ENCODE measurements around the gene TEX44.

TEX44 gene

GRCh38 chr2:231556981-231557380 lies 35.7 kb upstream of the TEX44 start:
- no peak for TF ChIP-seq EGR1 (IDR thresholded peaks at IDR 0.05)
- TF ChIP-seq NFIC (IDR thresholded peaks at IDR 0.05): no peak
- no peak for TF ChIP-seq ZBTB7A (IDR thresholded peaks at IDR 0.05; ENCODE audit: low read depth)
- TF ChIP-seq TCF12 (IDR thresholded peaks at IDR 0.05; ENCODE audit: low read depth): no peak
- TF ChIP-seq YY1 (IDR thresholded peaks at IDR 0.05; ENCODE audit: low read depth): no peak

- TF ChIP-seq RAD21 (IDR thresholded peaks at IDR 0.05; ENCODE audit: low read depth) (peak; percentile 94), FOXM1 (IDR thresholded peaks at IDR 0.05; ENCODE audit: borderline replicate concordance, low read depth) (no peak), USF1 (IDR thresholded peaks at IDR 0.05) (no peak), MAX (IDR thresholded peaks at IDR 0.05) (peak; percentile 40; the same call in 1 of the 2 replicates), REST (IDR thresholded peaks at IDR 0.05; ENCODE audit: low read depth) (no peak), TAF1 (IDR thresholded peaks at IDR 0.05; ENCODE audit: low read depth) (no peak), EGR1 (IDR thresholded peaks at IDR 0.05) (no peak), NFIC (IDR thresholded peaks at IDR 0.05) (no peak), TEAD4 (IDR thresholded peaks at IDR 0.05) (no peak)
Observed at GRCh38 chr2:231557571-231558217, 35.0 kb upstream of the TEX44 start.

DNA sequence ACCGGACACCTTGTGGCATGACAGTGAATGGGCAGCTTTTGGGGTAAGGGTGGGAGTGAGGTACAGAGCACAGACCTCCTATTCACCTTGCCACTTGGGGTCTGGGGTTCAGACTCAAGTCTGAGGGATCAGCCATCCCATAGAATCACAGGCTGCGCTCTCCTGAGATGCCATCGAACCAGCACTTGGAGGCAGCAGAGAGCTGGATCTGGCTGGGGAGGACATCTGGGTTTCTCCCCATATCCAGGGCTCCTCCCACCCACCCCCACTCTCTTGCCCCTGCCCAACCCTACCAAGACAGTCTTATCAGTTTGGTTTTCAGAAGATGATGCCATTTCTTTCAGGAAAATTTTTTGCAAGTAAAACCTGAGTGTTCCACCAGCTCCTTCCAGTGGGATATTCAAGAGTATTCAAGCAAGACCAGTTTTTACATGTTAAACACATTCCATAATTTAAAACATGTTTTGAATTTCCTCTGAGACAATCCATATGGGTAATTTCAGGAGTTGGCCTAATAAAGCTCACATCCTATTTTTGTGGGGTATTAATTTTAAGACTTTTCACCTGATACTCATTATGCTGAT lies 29.2 kb upstream of the TEX44 start:
- TF ChIP-seq TEAD4 (IDR thresholded peaks at IDR 0.05) (no peak), RAD21 (IDR thresholded peaks at IDR 0.05; ENCODE audit: low read depth) (peak; percentile 83)

DNA sequence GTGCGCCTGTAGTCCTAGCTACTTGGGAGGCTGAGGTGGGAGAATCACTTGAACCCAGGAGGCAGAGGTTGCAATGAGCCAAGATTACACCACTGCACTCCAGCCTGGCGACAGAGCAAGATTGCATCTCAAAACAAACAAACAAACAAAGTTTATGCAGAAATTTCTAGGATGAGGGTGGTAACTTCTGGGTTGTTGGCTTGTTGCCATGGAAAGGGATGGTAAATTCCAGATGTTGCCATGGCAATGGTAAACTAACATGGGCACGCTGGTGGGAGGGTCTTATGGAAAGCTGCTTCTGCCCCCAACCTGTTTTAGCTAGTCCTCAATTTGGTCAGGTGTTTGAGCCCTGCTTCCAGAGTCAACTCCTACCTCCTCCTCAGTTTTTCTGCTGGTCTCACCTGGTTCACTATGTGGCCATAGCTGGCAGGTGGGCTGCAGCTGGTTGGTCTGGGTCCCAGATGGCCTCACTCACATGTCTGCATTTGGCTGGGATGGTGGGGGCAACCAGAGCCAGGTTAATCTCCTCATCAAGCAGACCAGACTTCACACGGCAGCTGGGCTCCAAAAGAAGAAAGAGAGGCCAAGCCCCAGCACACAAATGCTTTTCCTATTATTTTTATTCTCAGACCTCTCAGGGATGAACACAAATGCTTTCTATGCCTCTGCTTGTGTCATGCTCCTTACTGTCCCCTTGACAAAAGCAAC lies 26.6 kb upstream of the TEX44 start:
- TF ChIP-seq RAD21 (IDR thresholded peaks at IDR 0.05; ENCODE audit: low read depth) (no peak), TCF12 (IDR thresholded peaks at IDR 0.05; ENCODE audit: low read depth) (no peak), ZBTB7A (IDR thresholded peaks at IDR 0.05; ENCODE audit: low read depth) (no peak), NFIC (IDR thresholded peaks at IDR 0.05) (no peak), FOXM1 (IDR thresholded peaks at IDR 0.05; ENCODE audit: borderline replicate concordance, low read depth) (no peak), TEAD4 (IDR thresholded peaks at IDR 0.05) (no peak), YY1 (IDR thresholded peaks at IDR 0.05; ENCODE audit: low read depth) (no peak), CEBPB (IDR thresholded peaks at IDR 0.05) (no peak), CREB1 (IDR thresholded peaks at IDR 0.05; ENCODE audit: low read depth) (no peak), TAF1 (IDR thresholded peaks at IDR 0.05; ENCODE audit: low read depth) (no peak), USF1 (IDR thresholded peaks at IDR 0.05) (no peak), EGR1 (IDR thresholded peaks at IDR 0.05) (no peak)

- TF ChIP-seq YY1 (IDR thresholded peaks at IDR 0.05; ENCODE audit: low read depth) (no peak), NFIC (IDR thresholded peaks at IDR 0.05) (no peak), TAF1 (IDR thresholded peaks at IDR 0.05; ENCODE audit: low read depth) (no peak)
Observed at GRCh38 chr2:231567159-231567558, 25.5 kb upstream of the TEX44 start.

DNA sequence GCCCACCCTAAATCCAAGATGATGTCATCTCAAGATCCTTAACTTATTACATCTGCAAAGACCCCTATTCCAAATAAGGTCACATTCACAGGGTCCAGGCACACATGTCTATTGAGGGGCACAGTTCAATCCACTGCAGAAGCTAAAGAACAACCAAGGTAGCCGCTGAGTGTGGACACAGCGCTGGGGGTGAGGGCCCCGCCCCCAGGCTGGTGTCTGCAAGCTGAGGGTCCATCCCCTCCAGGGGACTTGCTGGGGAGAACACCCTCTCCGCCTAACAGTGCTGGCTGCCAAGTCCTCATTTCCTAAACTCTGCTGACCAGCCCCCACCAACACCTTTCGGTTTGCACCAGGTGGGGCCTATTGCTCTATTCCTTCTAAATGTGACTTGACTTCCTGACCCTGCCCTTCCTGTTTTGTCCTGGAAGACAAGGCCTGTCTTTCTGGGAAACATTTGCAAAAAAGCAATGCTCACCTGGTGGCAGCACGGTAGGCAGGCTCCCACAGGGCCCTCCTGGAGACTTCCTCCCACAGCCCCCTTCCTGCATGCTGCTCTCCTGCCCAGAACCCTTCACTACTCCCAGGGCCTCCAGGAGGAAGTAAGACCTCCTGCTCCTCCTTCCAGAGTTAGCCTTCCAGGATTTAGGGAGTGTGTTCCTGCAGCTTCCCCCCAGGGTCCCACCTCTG lies 24.4 kb upstream of the TEX44 start:
- no peak for TF ChIP-seq RAD21 (IDR thresholded peaks at IDR 0.05; ENCODE audit: low read depth)
- no peak for TF ChIP-seq TCF12 (IDR thresholded peaks at IDR 0.05; ENCODE audit: low read depth)
- TF ChIP-seq EP300 (IDR thresholded peaks at IDR 0.05; ENCODE audit: borderline replicate concordance): no peak
- TF ChIP-seq NFIC (IDR thresholded peaks at IDR 0.05): no peak
- no peak for TF ChIP-seq CEBPB (IDR thresholded peaks at IDR 0.05)
- no peak for TF ChIP-seq YY1 (IDR thresholded peaks at IDR 0.05; ENCODE audit: low read depth)
- TF ChIP-seq CREB1 (IDR thresholded peaks at IDR 0.05; ENCODE audit: low read depth): no peak
- TF ChIP-seq USF1 (IDR thresholded peaks at IDR 0.05): no peak
- no peak for TF ChIP-seq TEAD4 (IDR thresholded peaks at IDR 0.05)
- TF ChIP-seq FOXM1 (IDR thresholded peaks at IDR 0.05; ENCODE audit: borderline replicate concordance, low read depth): no peak
- no peak for TF ChIP-seq REST (IDR thresholded peaks at IDR 0.05; ENCODE audit: low read depth)
- no peak for TF ChIP-seq EGR1 (IDR thresholded peaks at IDR 0.05)
- TF ChIP-seq TAF1 (IDR thresholded peaks at IDR 0.05; ENCODE audit: low read depth): no peak
- TF ChIP-seq MAX (IDR thresholded peaks at IDR 0.05): no peak
